Omental fat pad (tissue), 4 donors: ENCODE data around the gene TM4SF5. TPM values are rescaled to one million over a fixed set of nuclear protein-coding genes. Genes with fewer than 3 reads are reported as not detected.

ENCODE experiments used
- ATAC-seq: fragments of 150-250 bp; one replicate; pipeline ENCODE4 v1.9.1; 2016; ENCODE audit warnings: mild to moderate bottlenecking, moderate library complexity; ENCODE audit not compliant: low FRiP score
- DNase-seq: peaks from one replicate; pipeline ENCODE4 v3.0.0-alpha.2; 2019; ENCODE audit warnings: low spot score
- total RNA-seq, 4 donors: library from RNA; depleted of rRNA; stranded (reverse); fragments of >200 nt; gene quantifications; one replicate each; pipeline ENCODE4 v1.1.0, GENCODE V29; 2016
- TF ChIP-seq, protein P1 (sequence below), 3 donors: fragments of 450-650 bp; IDR thresholded peaks; one replicate each; pipeline ENCODE4 v1.5.1; 2016 to 2017; ENCODE audit warnings: antibody characterized with exemption in 3 of 3, mild to moderate bottlenecking in 3 of 3, moderate library complexity in 2 of 3

Gene TM4SF5
- total RNA-seq, 4 donors from 2014 or later = not detected

DNA sequence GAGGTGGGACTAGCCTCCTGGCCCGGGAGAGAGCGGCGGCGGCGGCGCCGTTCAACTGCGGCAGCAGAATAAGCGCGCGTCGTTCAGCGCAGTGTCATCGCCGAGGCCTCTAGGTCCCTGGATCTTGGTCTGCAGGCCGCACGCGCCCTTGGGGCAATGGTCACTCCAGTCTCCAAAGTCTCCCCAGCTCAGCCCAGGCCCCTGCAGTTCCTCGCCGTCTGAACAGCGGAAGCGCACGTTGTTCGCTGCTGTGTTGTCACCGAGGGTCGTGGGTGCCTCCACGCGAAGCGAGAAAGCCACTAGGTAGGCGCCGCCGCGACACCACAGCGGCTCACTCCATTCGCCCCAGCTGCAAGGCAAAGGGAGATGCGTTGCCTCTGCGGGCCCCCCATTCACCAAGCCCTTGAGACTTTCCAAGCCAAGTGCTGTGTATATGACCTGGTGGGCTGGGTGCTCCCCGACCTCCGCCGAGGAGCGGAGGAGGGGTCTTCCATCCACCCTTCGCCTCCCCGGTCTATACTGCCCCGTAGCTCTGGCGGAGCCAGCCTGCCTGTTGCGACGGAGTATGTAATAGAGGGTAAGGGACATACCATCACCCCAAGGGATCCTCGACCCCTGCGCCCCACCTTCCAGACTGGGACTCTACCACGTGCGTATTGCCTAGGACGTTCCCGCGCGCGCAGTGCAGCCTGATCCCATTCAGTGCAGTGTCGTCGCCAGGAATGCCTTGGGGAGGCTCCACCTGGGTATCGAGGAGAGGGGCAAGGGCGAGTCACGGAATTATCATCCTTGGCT, 13.8 kb downstream of the TM4SF5 start:
- TF ChIP-seq, protein P1, sequence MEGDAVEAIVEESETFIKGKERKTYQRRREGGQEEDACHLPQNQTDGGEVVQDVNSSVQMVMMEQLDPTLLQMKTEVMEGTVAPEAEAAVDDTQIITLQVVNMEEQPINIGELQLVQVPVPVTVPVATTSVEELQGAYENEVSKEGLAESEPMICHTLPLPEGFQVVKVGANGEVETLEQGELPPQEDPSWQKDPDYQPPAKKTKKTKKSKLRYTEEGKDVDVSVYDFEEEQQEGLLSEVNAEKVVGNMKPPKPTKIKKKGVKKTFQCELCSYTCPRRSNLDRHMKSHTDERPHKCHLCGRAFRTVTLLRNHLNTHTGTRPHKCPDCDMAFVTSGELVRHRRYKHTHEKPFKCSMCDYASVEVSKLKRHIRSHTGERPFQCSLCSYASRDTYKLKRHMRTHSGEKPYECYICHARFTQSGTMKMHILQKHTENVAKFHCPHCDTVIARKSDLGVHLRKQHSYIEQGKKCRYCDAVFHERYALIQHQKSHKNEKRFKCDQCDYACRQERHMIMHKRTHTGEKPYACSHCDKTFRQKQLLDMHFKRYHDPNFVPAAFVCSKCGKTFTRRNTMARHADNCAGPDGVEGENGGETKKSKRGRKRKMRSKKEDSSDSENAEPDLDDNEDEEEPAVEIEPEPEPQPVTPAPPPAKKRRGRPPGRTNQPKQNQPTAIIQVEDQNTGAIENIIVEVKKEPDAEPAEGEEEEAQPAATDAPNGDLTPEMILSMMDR (IDR thresholded peaks at IDR 0.05) = no peak
- ATAC-seq (no peak), DNase-seq (no peak)

DNA sequence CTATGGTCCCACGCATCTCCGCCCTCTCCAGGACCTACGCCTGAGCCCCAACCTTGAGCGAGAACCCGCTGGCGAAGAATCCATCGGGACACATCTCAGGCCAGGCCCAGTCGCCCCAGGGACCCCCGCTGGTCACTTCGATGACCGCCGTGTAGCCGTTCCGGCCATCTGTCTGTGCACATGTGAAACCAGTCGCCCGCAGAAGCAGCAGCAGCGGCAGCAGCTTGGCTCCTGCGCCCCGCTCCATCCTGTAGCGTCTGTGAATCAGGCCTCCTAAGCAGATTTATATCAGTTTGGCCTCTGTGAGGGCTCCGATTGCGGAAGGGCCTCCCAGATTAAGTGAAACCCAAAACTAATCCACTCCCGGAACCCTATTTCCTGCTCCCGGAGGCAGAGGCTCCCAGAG, 14.4 kb downstream of the TM4SF5 start, which contains the start of gene VMO1:
Gene VMO1 (minus strand): TSS at position 259 of the 406 bp plus-strand sequence. CDS start 12 bp downstream, at position 247.
- ATAC-seq = no peak
- no peak for DNase-seq
- TF ChIP-seq, protein P1 (IDR thresholded peaks at IDR 0.05) = no peak

DNA sequence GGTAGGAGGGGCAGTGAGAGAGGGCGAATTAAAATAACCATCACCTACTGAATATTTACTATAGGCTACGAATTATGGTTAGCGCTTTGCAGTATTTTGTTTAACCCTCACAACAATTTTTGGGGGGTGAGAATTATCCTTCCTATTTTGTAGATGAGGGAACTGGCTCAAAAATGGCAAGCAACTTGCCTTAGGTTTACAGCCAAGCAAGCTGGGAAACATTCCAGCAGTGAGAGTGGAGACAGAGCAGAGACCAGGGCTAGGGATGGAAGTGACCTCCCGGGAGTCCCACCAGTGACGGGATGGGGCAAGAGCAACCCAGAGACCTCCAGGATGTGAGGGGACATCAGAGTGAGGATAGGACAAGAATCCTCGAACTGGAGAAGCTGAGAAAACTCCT, 14.8 kb downstream of the TM4SF5 start:
- TF ChIP-seq, protein P1 (IDR thresholded peaks at IDR 0.05) = no peak
- ATAC-seq (no peak), DNase-seq (no peak)

DNA sequence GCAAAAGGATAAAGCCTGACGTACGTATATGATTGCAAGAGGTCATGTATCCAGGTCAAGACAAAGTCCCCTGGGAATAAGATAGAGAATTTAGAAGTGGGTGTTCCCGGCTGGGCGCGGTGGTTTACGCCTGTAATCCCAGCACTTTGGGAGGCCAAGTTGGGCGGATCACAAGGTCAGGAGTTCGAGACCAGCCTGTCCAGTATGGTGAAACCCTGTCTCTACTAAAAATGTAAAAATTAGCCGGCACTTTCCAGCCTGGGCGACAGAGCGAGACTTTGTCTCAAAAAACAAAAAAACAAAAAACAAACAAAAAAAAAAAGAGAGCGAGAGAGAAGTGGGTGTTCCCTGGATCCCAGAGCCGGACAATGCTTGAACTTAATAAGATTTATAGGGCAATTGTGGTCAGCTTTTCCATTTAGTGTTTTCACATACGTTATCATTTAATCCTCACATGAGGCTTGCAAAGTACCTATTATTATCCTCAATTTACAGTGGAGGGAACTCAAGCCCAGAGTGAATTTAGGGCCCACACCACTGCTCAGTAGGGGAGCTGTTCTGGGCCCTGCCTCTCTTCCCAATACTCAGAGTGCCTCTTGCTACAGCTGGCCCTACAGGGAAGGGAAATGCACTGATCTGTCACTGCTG, 16.6 kb downstream of the TM4SF5 start:
- DNase-seq (no peak), ATAC-seq (no peak)
- TF ChIP-seq, protein P1 (IDR thresholded peaks at IDR 0.05) = no peak

DNA sequence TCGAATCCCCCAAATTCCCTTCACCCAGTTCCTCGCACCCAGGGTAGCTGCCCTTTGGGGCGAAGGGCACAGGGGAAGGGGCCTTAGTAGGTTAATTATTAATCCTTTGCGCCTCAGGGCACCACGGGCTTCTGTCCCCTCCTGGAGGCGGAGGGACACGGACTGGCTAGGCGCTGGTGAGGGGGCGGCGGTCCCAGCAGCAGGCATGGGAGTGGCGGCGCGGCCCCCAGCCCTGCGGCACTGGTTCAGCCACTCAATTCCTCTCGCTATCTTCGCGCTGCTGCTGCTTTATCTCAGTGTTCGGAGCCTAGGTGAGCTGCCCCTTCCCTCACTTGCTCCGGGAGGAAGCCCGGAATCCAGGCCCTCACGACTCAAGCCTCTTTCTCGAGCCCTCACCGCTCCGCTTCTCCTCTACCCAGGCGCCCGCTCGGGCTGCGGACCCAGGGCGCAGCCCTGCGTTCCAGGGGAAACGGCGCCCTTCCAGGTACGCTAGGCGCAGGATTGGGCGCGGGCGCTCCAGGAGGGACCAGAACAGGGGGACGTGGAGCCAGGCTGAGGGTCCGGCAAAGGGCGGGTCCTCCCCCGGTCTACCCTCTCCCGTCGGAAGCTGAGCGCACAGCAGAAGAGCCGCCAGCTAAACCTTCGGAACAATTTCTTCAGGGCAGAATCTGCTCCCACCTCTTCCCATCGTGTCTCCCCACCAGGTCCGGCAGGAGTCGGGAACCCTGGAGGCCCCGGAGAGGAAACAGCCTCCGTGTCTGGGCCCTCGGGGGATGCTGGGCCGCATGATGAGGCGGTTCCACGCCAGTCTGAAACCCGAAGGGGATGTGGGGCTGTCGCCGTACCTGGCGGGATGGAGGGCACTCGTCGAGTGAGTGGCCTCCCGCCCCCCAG, 17.4 kb downstream of the TM4SF5 start, which contains the start of gene GLTPD2:
Gene GLTPD2 (plus strand): TSS at position 158 of the 894 bp plus-strand sequence. CDS start 48 bp downstream, at position 206.
- TF ChIP-seq, protein P1 (IDR thresholded peaks at IDR 0.05) = no peak
- ATAC-seq = no peak
- DNase-seq = no peak

DNA sequence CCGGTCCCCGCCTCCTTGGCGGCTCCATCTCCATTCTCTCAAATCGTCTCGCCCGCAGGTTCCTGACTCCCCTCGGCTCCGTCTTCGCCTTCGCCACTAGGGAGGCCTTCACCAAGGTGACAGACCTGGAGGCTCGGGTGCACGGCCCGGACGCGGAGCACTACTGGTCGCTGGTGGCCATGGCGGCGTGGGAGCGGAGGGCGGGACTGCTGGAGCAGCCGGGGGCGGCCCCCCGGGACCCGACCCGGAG, 17.9 kb downstream of the TM4SF5 start:
- TF ChIP-seq, protein P1 (IDR thresholded peaks at IDR 0.05) = no peak
- DNase-seq (no peak), ATAC-seq (no peak)
